ENCODE data around the gene TMCC3.

GRCh38 chr12:94697631-94698030, 47.3 kb upstream of the TMCC3 start:
- TF ChIP-seq CTCF (IDR thresholded peaks at IDR 0.05), result no peak
- no peak for TF ChIP-seq POLR2AphosphoS5 (IDR thresholded peaks at IDR 0.05)
- TF ChIP-seq POLR2A (IDR thresholded peaks at IDR 0.05), result no peak

Measured in stomach (tissue), 4 donors.